ENCODE data around the gene CXCR4.

Gene CXCR4

GRCh38 chr2:136132825-136133155 is 14.8 kb upstream of the CXCR4 start:
- TF ChIP-seq CTCF (IDR thresholded peaks at IDR 0.05; ENCODE audit: borderline replicate concordance, extremely low read depth, low read length, poor library complexity, severe bottlenecking) (no peak), EZH2 (IDR thresholded peaks at IDR 0.05; ENCODE audit: borderline replicate concordance, low read depth, low read length, severe bottlenecking) (no peak)
- H3K4me1 ChIP-seq (ENCODE audit: insufficient read depth, low read length), result peaks cover 100% of the 10 kb centered on the region
- peak overlapping the region; percentile 67; the same call in 1 of the 2 replicates for H3K27ac ChIP-seq (ENCODE audit: low read length)
- H3K36me3 ChIP-seq (ENCODE audit: insufficient read depth, low read length), result no peaks in the 10 kb centered on the region
- peak overlapping the region; percentile 61 for H3K4me2 ChIP-seq (ENCODE audit: insufficient read depth, low read length)
- peak overlapping the region in 1 of 2 experiments; percentile 33; a peak in 1 of 4 replicates for H3K4me3 ChIP-seq (ENCODE audit: low read depth in 1 of 2, low read length in 2 of 2)
- H3K9me3 ChIP-seq (ENCODE audit: insufficient read depth, low read length, severe bottlenecking), result no peaks in the 10 kb centered on the region
- peak overlapping the region; percentile 42 for H3K9ac ChIP-seq (ENCODE audit: low read depth, low read length)
- ATAC-seq (ENCODE audit: insufficient read depth, low read depth) (no peak), DNase-seq (no peak)
- H3K27me3 ChIP-seq (ENCODE audit: insufficient read depth, low read length, poor library complexity), result no peaks in the 10 kb centered on the region
- H3K79me2 ChIP-seq (ENCODE audit: insufficient read depth, low read length), result 0 out of 2 replicates have a peak, but pooled peaks cover 2% of the 10 kb centered on the region
- no peak overlapping the region for H2AFZ ChIP-seq (ENCODE audit: low read depth, low read length)
- no peaks in the 10 kb centered on the region for H4K20me1 ChIP-seq (ENCODE audit: insufficient read depth, low read length)

GRCh38 chr2:136131961-136132824 is 14.2 kb upstream of the CXCR4 start:
- TF ChIP-seq EZH2 (IDR thresholded peaks at IDR 0.05; ENCODE audit: borderline replicate concordance, low read depth, low read length, severe bottlenecking), result no peak
- no peak for TF ChIP-seq CTCF (IDR thresholded peaks at IDR 0.05; ENCODE audit: borderline replicate concordance, extremely low read depth, low read length, poor library complexity, severe bottlenecking)
- Histone ChIP-seq H3K4me2 (ENCODE audit: insufficient read depth, low read length) (peak overlapping the region; percentile 61), H3K9me3 (ENCODE audit: insufficient read depth, low read length, severe bottlenecking) (no peaks in the 10 kb centered on the region), H3K27ac (ENCODE audit: low read length) (peak overlapping the region; percentile 67), H3K79me2 (ENCODE audit: insufficient read depth, low read length) (0 out of 2 replicates have a peak, but pooled peaks cover 2% of the 10 kb centered on the region), H2AFZ (ENCODE audit: low read depth, low read length) (no peak overlapping the region), H3K27me3 (ENCODE audit: insufficient read depth, low read length, poor library complexity) (no peaks in the 10 kb centered on the region), H3K36me3 (ENCODE audit: insufficient read depth, low read length) (no peaks in the 10 kb centered on the region), H4K20me1 (ENCODE audit: insufficient read depth, low read length) (no peaks in the 10 kb centered on the region), H3K4me1 (ENCODE audit: insufficient read depth, low read length) (peaks cover 100% of the 10 kb centered on the region), H3K4me3 (ENCODE audit: low read depth in 1 of 2, low read length in 2 of 2) (peak overlapping the region in 1 of 2 experiments; percentile 38; a peak in 1 of 4 replicates), H3K9ac (ENCODE audit: low read depth, low read length) (peak overlapping the region; percentile 42)
- no peak for ATAC-seq (ENCODE audit: insufficient read depth, low read depth)
- DNase-seq, result no peak

- H3K27ac ChIP-seq (ENCODE audit: low read length), result peak overlapping the region; percentile 67
- no peaks in the 10 kb centered on the region for H3K27me3 ChIP-seq (ENCODE audit: insufficient read depth, low read length, poor library complexity)
- no peaks in the 10 kb centered on the region for H3K9me3 ChIP-seq (ENCODE audit: insufficient read depth, low read length, severe bottlenecking)
- TF ChIP-seq CTCF (IDR thresholded peaks at IDR 0.05; ENCODE audit: borderline replicate concordance, extremely low read depth, low read length, poor library complexity, severe bottlenecking) (no peak), EZH2 (IDR thresholded peaks at IDR 0.05; ENCODE audit: borderline replicate concordance, low read depth, low read length, severe bottlenecking) (no peak)
- peak overlapping the region; percentile 42 for H3K9ac ChIP-seq (ENCODE audit: low read depth, low read length)
- no peaks in the 10 kb centered on the region for H4K20me1 ChIP-seq (ENCODE audit: insufficient read depth, low read length)
- ATAC-seq (ENCODE audit: insufficient read depth, low read depth), result peak; percentile 40
- H3K36me3 ChIP-seq (ENCODE audit: insufficient read depth, low read length), result no peaks in the 10 kb centered on the region
- DNase-seq, result peak; percentile 69
- H3K4me1 ChIP-seq (ENCODE audit: insufficient read depth, low read length), result peaks cover 100% of the 10 kb centered on the region
- peak overlapping the region in 1 of 2 experiments; percentile 38; a peak in 1 of 4 replicates for H3K4me3 ChIP-seq (ENCODE audit: low read depth in 1 of 2, low read length in 2 of 2)
- peak overlapping the region; percentile 61 for H3K4me2 ChIP-seq (ENCODE audit: insufficient read depth, low read length)
- no peak overlapping the region for H2AFZ ChIP-seq (ENCODE audit: low read depth, low read length)
- 0 out of 2 replicates have a peak, but pooled peaks cover 2% of the 10 kb centered on the region for H3K79me2 ChIP-seq (ENCODE audit: insufficient read depth, low read length)
Measured at GRCh38 chr2:136131484-136131960, 13.6 kb upstream of the CXCR4 start.

Data from DND-41 (cell line).